Inferior parietal cortex (tissue), 1 donor: Measurements from ENCODE around the gene TCEAL5.
"Not testable (repeated sequence)": the region's sequence is repeated elsewhere in the genome, so short reads cannot be mapped to it uniquely, and the experiment has no call there.

Source experiments
- DNase-seq: peaks from one replicate; pipeline ENCODE4 v3.0.0-alpha.2; 2016; ENCODE audit errors: extremely low spot score

TCEAL5 gene

GRCh38 chrX:103276581-103277002, at the start of gene TCEAL5:
Gene TCEAL5 (minus strand): TSS chrX:103276750. CDS start chrX:103274563, 2,187 bp downstream.
- peak; percentile 49 for DNase-seq

GRCh38 chrX:103311399-103311780, 34.8 kb upstream of the TCEAL5 start:
- no peak for DNase-seq

- peak; percentile 60 for DNase-seq
Observed at GRCh38 chrX:103310555-103311398, 34.2 kb upstream of the TCEAL5 start, which contains the start of gene BEX2. Gene BEX2 (minus strand): TSS chrX:103310990. CDS start chrX:103309976, 1,014 bp downstream.

GRCh38 chrX:103309860-103310554, 33.5 kb upstream of the TCEAL5 start:
- DNase-seq = no peak

GRCh38 chrX:103305666-103306065, 29.1 kb upstream of the TCEAL5 start:
- DNase-seq = not testable (repeated sequence)

- no peak for DNase-seq
Observed at GRCh38 chrX:103304705-103305104, 28.2 kb upstream of the TCEAL5 start.

- no peak for DNase-seq
Observed at GRCh38 chrX:103293118-103293517, 16.6 kb upstream of the TCEAL5 start.

- no peak for DNase-seq
Observed at GRCh38 chrX:103279624-103280023, 3.1 kb upstream of the TCEAL5 start.

- peak; percentile 3 for DNase-seq
Observed at GRCh38 chrX:103275947-103276567, 493 bp downstream of the TCEAL5 start.

- no peak for DNase-seq
Observed at GRCh38 chrX:103274284-103274683, 2.3 kb downstream of the TCEAL5 start.

- DNase-seq = no peak
Observed at GRCh38 chrX:103258275-103258674, 18.3 kb downstream of the TCEAL5 start.

GRCh38 chrX:103256651-103257050, 19.9 kb downstream of the TCEAL5 start:
- DNase-seq = no peak

GRCh38 chrX:103254921-103255493, 21.5 kb downstream of the TCEAL5 start, which contains the start of gene TCEAL8:
Gene TCEAL8 (minus strand): TSS chrX:103255155. CDS start chrX:103253979, 1,176 bp downstream.
- DNase-seq = peak; percentile 81

GRCh38 chrX:103254171-103254824, 22.3 kb downstream of the TCEAL5 start:
- peak; percentile 22 for DNase-seq

- DNase-seq = no peak
Observed at GRCh38 chrX:103253608-103254007, 22.9 kb downstream of the TCEAL5 start.

GRCh38 chrX:103250977-103251376, 25.6 kb downstream of the TCEAL5 start:
- DNase-seq = no peak

GRCh38 chrX:103249805-103250204, 26.7 kb downstream of the TCEAL5 start:
- DNase-seq = no peak

GRCh38 chrX:103248553-103248952, 28.0 kb downstream of the TCEAL5 start:
- DNase-seq = peak; percentile 48

- DNase-seq = no peak
Observed at GRCh38 chrX:103240155-103240554, 36.4 kb downstream of the TCEAL5 start.

- no peak for DNase-seq
Observed at GRCh38 chrX:103236296-103236695, 40.3 kb downstream of the TCEAL5 start.

- not testable (repeated sequence) for DNase-seq
Observed at GRCh38 chrX:103235608-103236007, 40.9 kb downstream of the TCEAL5 start.
